Naive B cell (primary cell): ENCODE results near the gene ADRM1. TPM values are rescaled to one million over a fixed set of nuclear protein-coding genes. Genes with fewer than 3 reads are reported as not detected.

Experiments used
- ATAC-seq, 2 donors: fragments of 150-1000 bp; cut with Tn5 transposase; 2 replicates each; pipeline ENCODE4 v1.10.0; 2021; ENCODE audit warnings: low read depth in 2 of 2, mild to moderate bottlenecking in 2 of 2, moderate library complexity in 2 of 2
- DNase-seq: peaks from one replicate; pipeline ENCODE4 v3.0.0; 2022
- H3K27ac Mint-ChIP-seq, 6 donors: one replicate each; pipeline ENCODE4 v1.8.0; 2020 to 2022; ENCODE audit warnings: mild to moderate bottlenecking in 6 of 6, mixed read lengths in 6 of 6, moderate library complexity in 5 of 6, inconsistent platforms in 2 of 6
- H3K27me3 Mint-ChIP-seq, 3 donors: one replicate each; pipeline ENCODE4 v1.8.0; 2021 to 2022; ENCODE audit warnings: mixed read lengths in 3 of 3, mild to moderate bottlenecking in 1 of 3
- H3K36me3 Mint-ChIP-seq, 2 donors: one replicate each; pipeline ENCODE4 v1.8.0; 2020 to 2022; ENCODE audit warnings: mixed read lengths in 2 of 2, inconsistent platforms in 1 of 2, mild to moderate bottlenecking in 1 of 2
- H3K4me1 Mint-ChIP-seq, 3 donors: one replicate each; pipeline ENCODE4 v1.8.0; 2020 to 2022; ENCODE audit warnings: mixed read lengths in 3 of 3, inconsistent platforms in 1 of 3, mild to moderate bottlenecking in 1 of 3, moderate library complexity in 1 of 3
- H3K4me3 Mint-ChIP-seq, 8 donors: one replicate each; pipeline ENCODE4 v1.8.0; 2020 to 2022; ENCODE audit warnings: mild to moderate bottlenecking in 8 of 8, mixed read lengths in 8 of 8, moderate library complexity in 8 of 8, inconsistent platforms in 2 of 8
- H3K9me3 Mint-ChIP-seq, 7 donors: one replicate each; pipeline ENCODE4 v1.8.0; 2020 to 2022; ENCODE audit warnings: mixed read lengths in 7 of 7, mild to moderate bottlenecking in 5 of 7, inconsistent platforms in 2 of 7, moderate library complexity in 1 of 7
- polyA plus RNA-seq, 6 donors: library from polyadenylated mRNA; unstranded; fragments of 300-500 nt; fragmentation: Illumina TruSeq; gene quantifications; one replicate each; pipeline ENCODE4 v1.2.3, GENCODE V29; 2021; ENCODE audit warnings: low read depth in 6 of 6

Gene ADRM1
- polyA plus RNA-seq, 6 donors from 2014 or later = 75.6 to 111 (median 89.0) TPM

DNA sequence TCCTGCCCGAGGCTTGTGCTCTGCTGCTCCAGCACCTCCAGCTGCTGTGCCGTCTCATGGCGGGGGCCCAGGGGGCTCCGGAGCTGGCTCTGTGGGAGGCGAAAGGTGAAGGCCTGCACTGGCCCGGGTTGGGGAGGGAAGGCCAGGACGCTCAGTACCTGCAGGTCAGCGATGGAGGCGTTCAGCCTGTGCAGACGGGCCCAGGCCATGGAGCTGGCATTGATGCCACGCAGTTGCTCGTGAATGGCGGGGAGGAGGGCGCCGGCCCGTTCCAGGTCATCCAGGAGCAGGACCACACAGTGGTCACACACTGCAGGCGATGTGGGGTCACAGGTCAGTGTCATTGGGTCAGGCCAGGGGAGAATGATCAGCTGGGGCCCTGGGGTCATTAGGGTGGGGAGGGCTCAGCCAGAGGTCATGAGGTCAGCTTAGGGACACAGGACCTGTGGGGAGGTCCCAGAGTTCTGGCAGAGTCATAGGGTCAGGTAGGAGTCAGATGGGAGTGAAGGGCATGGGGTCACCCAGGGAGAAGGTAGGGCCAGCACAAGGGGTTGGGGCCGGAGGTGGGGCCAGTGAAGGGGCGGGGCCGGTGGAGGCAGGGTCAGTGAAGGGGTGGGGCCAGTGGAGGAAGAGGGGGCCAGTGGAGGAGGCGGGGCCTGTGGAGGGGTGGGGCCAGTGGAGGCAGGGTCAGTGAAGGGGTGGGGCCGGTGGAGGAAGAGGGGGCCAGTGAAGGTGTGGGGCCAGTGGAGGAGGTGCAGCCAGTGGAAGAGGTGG is 18.0 kb downstream of the ADRM1 start:
- H3K27ac Mint-ChIP-seq = peak overlapping the region in 1 of 6 donors; percentile 43
- ATAC-seq = no peak
- H3K9me3 Mint-ChIP-seq = peaks cover 0 to 3% (median 0%) of the 10 kb centered on the region in 7 donors
- no peak overlapping the region for H3K4me3 Mint-ChIP-seq
- peaks cover 0 to 12% of the 10 kb centered on the region in 2 donors for H3K36me3 Mint-ChIP-seq
- DNase-seq = no peak
- H3K4me1 Mint-ChIP-seq = peaks cover 0 to 8% (median 3%) of the 10 kb centered on the region in 3 donors
- no peaks in the 10 kb centered on the region for H3K27me3 Mint-ChIP-seq

DNA sequence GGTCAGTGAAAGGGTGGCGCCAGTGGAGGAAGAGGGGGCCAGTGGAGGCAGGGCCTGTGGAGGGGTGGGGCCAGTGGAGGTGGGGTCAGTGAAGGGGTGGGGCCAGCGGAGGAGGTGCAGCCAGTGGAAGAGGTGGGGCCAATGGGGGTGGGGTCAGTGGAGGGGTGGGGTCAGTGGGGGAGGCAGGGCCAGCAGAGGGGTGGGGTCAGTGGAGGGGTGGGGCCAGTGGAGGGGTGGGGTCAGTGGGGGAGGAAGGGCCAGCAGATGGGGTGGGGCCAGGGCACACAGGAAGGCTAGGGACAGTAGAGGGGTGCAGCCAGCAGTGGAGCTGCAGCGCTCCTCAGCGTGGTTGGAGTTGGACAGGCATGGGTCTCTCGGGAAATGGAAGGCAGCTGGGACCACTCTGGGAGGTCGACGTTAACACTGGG is 18.7 kb downstream of the ADRM1 start:
- ATAC-seq (no peak), DNase-seq (no peak)
- H3K4me1 Mint-ChIP-seq = peaks cover 0 to 8% (median 3%) of the 10 kb centered on the region in 3 donors
- no peak overlapping the region for H3K27ac Mint-ChIP-seq
- peak overlapping the region in 1 of 8 donors; percentile 19 for H3K4me3 Mint-ChIP-seq
- H3K9me3 Mint-ChIP-seq = peaks cover 0 to 3% (median 0%) of the 10 kb centered on the region in 7 donors
- H3K27me3 Mint-ChIP-seq = no peaks in the 10 kb centered on the region
- H3K36me3 Mint-ChIP-seq = peaks cover 0 to 17% of the 10 kb centered on the region in 2 donors

DNA sequence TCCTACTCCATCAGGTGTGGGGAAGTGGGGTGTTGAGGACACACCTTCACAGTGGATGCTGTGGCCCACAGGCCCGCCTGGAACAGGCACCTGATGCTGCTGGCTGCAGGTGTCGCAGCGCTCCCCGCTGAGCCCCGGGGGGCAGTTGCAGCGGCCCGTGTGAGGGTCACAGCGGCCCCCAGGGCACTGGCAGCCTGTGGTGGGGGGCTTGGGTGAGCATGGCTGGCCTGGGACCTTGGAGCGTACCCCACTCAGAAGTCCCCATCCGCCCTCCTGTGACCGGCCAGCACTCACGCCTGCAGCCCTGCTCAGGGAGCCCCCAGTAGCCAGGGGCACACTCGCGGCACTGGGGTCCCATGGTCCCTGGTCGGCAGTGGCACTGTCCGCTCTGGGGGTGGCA is 19.2 kb downstream of the ADRM1 start:
- DNase-seq (no peak), ATAC-seq (no peak)
- peaks cover 0 to 17% of the 10 kb centered on the region in 2 donors for H3K36me3 Mint-ChIP-seq
- peaks cover 0 to 3% (median 0%) of the 10 kb centered on the region in 7 donors for H3K9me3 Mint-ChIP-seq
- no peak overlapping the region for H3K27ac Mint-ChIP-seq
- H3K4me1 Mint-ChIP-seq = peaks cover 0 to 8% (median 3%) of the 10 kb centered on the region in 3 donors
- no peaks in the 10 kb centered on the region for H3K27me3 Mint-ChIP-seq
- H3K4me3 Mint-ChIP-seq = no peak overlapping the region

DNA sequence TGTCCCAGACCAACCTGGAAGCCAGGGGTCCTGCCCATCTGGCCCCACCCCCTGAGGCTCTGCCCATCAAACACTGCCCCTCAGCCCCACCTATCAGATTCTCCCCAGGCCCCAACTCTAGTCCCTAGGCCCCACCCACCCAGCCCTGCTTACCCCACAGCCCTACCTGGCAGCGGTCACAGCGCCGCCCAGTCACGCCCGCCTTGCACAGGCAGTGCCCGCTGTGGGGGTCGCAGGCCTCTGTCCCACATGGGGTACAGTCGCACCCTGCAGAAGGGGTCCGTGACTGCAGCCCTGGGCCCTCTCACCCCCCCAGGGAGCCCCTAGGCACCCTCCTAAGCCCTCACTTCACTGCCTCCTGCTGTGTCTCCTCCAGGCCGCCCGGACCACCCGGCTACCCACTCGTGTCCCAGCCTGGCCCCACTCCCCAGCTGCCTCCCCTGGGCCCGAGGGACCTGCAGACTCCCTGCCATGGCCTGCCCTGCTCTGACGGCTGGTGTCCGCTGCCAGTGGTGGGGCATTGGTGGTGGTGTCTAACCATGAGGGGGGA is 19.8 kb downstream of the ADRM1 start:
- peaks cover 0 to 3% (median 0%) of the 10 kb centered on the region in 7 donors for H3K9me3 Mint-ChIP-seq
- H3K27me3 Mint-ChIP-seq = no peaks in the 10 kb centered on the region
- ATAC-seq (no peak), DNase-seq (no peak)
- peaks cover 0 to 8% (median 3%) of the 10 kb centered on the region in 3 donors for H3K4me1 Mint-ChIP-seq
- H3K4me3 Mint-ChIP-seq = no peak overlapping the region
- peaks cover 0 to 17% of the 10 kb centered on the region in 2 donors for H3K36me3 Mint-ChIP-seq
- no peak overlapping the region for H3K27ac Mint-ChIP-seq

DNA sequence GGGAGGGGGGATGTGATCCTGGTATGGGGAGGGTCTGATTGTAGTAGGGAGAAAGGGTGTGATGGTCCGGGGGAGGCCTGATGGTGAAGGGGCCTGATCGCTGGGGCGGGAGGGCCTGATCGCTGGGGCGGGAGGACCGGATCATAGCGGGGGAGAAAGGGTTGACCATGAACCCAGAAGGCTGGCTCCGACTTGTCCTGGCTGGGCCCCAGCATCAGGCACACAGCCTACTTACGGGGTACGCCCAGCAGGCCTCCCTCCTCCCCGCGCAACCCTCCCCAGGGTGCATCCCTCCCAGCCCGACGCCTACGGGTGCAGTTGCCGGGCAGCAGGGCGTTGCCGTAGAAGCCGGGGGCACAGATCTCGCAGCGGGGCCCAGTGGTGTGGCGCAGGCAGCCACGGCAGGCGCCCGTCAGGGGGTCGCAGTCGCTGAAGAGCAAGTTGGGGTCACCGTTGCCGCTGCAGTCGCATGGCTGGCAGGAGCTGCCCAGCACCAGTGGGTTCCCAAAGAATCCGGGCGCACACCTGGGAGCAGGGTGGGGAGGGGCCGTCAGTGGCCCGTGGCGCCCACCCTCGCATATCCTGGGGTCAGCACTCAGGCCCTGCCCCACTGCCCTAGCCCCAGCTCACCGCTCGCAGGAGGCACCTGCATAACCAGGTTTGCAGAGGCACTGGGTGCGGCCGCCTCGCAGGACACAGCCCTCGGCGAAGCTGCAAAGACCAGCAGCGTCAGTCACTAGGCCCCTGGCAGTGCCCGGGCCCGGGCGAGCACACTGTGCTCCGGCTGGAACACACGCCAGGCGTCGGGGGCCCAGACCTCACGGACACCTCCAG is 20.6 kb downstream of the ADRM1 start:
- Mint-ChIP-seq H3K27me3 (no peaks in the 10 kb centered on the region), H3K4me1 (peaks cover 0 to 8% (median 3%) of the 10 kb centered on the region in 3 donors), H3K4me3 (no peak overlapping the region), H3K27ac (peak overlapping the region in 1 of 6 donors; percentile 69), H3K9me3 (peaks cover 0 to 3% (median 0%) of the 10 kb centered on the region in 7 donors), H3K36me3 (peaks cover 0 to 17% of the 10 kb centered on the region in 2 donors)
- DNase-seq (no peak), ATAC-seq (no peak)

DNA sequence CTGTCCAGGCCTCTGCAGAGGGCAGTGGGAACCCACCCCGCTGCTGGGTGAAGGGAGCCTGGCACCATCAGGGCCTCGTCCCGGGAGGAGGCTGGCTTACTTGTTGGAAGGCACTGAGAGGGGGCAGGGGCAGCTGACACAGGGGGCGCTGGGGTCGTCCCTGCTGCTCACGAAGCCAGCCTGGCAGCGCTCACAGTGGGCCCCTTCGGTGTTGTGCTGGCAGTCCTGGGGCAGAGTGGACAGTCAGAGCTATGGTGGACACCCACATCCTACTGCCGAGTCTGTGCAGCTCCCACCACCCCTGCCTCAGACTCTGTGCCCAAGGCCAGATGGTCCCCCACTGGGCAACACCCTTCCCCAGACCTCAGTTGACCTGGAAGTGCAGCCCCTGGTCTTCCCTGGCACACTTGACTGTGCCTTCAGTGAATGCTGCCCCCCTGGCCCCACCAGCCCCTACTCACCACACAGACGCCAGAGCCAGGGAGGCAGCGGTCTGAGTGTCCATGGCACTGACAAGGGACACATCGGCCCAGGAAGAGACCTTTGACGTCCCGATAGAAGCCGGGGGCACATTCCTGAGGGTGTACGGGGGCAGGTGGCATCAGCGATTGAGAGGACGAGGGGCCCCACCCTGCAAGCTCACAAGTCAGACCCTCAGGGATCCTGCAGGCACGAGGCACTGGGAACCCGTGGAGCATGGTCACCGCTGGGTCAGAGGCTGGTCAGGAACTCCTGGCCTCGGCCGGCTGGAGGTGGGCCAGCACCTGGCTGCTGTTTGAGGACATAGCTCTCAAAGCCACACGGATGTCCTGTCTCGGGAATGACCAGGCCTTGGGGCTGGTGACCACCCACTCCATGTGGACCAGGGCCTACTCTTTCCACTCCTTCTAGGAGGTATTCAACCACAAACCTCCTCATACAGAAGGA is 21.4 kb downstream of the ADRM1 start:
- H3K9me3 Mint-ChIP-seq = peaks cover 0 to 3% (median 0%) of the 10 kb centered on the region in 7 donors

DNA sequence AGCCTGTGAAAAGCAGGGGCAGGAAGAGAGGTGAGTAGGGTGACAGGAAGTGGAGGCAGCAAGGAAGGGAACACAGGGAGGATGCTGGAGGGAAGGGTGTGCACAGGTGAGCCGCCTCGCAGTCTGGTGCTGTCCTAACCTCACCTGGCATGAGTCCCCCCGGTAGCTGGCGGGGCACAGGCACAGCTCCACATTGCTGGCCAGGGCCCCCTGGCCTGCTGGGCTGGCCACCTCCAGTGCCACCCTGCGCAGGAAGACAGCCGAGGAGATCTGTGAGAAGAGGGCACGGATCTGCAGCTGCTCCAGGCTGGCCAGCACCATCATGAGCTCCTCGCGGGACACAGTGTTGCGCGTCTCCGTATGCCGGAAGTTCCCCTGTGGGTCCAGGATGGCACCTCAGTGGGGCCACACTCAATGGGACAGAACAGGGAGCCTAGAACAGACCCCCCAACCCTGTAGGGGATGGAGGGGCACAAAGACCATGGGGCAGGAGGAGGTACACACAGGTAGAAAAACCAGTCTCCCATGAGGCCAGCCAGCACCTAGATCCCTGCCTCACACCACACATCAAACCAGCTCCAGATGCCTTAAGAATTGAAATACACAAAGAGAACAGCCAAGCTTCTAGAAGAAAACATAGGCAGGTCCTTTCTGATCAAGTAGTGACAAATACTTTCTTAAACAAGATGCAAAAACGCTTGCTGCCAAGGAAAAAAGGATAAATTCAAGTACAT is 22.5 kb downstream of the ADRM1 start:
- Mint-ChIP-seq H3K27ac (peak overlapping the region in 1 of 6 donors; percentile 37), H3K4me1 (peaks cover 0 to 8% (median 3%) of the 10 kb centered on the region in 3 donors), H3K9me3 (peaks cover 0 to 3% (median 0%) of the 10 kb centered on the region in 7 donors), H3K36me3 (peaks cover 0 to 17% of the 10 kb centered on the region in 2 donors), H3K4me3 (no peak overlapping the region), H3K27me3 (no peaks in the 10 kb centered on the region)
- ATAC-seq (no peak), DNase-seq (no peak)

More for the DNA sequence above, 21.4 kb downstream of the ADRM1 start:
- peak overlapping the region in 2 of 6 donors; percentile 37 to 39 for H3K27ac Mint-ChIP-seq
- peaks cover 0 to 8% (median 3%) of the 10 kb centered on the region in 3 donors for H3K4me1 Mint-ChIP-seq
- DNase-seq (no peak), ATAC-seq (no peak)
- peak overlapping the region in 1 of 8 donors; percentile 74 for H3K4me3 Mint-ChIP-seq
- H3K36me3 Mint-ChIP-seq = peaks cover 0 to 17% of the 10 kb centered on the region in 2 donors
- no peaks in the 10 kb centered on the region for H3K27me3 Mint-ChIP-seq

DNA sequence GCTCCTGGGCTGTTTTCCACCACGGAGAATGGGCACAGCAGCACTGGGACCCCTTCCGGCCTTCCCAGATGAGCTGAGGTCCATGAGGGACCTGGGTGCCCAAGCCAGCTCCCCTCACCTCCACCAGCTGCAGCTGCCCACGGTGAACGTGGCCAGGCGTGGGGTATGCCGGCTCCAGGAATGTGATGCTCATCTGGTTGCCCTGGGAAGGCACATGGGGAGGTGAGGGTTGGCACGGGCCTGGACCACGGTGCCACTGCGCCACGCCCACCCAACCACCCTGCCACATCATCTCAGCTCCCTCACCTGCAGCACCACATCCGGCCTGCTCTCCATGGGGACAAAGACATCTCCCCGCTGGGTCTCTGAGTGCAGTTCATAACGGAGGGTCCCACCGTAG is 23.8 kb downstream of the ADRM1 start:
- ATAC-seq (no peak), DNase-seq (no peak)
- Mint-ChIP-seq H3K27ac (peak overlapping the region in 1 of 6 donors; percentile 24), H3K36me3 (peaks cover 0 to 17% of the 10 kb centered on the region in 2 donors), H3K27me3 (no peaks in the 10 kb centered on the region), H3K9me3 (no peaks in the 10 kb centered on the region), H3K4me1 (peaks cover 0 to 3% (median 0%) of the 10 kb centered on the region in 3 donors), H3K4me3 (no peak overlapping the region)

DNA sequence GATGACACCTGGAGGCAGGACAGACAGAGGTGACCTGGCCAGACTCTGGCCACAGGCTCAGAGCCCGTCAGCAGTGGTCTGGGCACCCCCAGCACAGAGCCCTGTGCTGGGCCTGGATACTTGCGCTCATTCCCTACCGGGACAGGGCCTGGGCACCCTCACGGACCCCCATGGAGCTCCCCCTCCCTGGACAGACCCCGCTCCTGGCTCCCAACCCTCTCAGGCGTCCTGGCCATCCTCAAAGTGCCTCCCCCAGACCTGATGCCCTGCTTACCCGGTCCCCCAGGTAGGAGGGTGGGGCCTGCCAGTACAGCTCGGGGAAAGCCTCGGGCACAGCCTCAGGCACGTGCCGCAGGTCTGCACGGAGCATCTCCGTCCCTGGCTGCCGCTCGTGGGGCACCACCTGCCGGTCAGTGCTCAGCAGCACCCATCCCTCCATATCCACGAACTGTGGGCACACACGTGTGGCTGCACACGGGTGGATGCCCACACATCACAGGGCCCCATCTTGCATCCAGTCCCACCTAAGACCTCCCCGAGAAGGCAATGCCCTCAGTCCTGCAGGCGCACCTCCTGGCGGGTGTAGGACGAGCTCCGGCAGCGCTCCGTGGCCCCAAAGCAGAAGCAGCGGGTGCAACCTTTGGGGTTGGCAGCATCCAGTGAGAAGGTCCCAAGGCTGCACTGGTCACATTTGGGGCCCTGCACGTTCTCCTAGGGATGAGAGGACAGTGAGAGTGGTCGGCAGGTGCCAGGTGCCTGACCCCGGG is 24.3 kb downstream of the ADRM1 start:
- ATAC-seq (no peak), DNase-seq (no peak)
- Mint-ChIP-seq H3K27ac (peak overlapping the region in 1 of 6 donors; percentile 69), H3K4me3 (no peak overlapping the region), H3K4me1 (peaks cover 0 to 3% (median 0%) of the 10 kb centered on the region in 3 donors), H3K9me3 (no peaks in the 10 kb centered on the region), H3K27me3 (no peaks in the 10 kb centered on the region), H3K36me3 (peaks cover 0 to 17% of the 10 kb centered on the region in 2 donors)

DNA sequence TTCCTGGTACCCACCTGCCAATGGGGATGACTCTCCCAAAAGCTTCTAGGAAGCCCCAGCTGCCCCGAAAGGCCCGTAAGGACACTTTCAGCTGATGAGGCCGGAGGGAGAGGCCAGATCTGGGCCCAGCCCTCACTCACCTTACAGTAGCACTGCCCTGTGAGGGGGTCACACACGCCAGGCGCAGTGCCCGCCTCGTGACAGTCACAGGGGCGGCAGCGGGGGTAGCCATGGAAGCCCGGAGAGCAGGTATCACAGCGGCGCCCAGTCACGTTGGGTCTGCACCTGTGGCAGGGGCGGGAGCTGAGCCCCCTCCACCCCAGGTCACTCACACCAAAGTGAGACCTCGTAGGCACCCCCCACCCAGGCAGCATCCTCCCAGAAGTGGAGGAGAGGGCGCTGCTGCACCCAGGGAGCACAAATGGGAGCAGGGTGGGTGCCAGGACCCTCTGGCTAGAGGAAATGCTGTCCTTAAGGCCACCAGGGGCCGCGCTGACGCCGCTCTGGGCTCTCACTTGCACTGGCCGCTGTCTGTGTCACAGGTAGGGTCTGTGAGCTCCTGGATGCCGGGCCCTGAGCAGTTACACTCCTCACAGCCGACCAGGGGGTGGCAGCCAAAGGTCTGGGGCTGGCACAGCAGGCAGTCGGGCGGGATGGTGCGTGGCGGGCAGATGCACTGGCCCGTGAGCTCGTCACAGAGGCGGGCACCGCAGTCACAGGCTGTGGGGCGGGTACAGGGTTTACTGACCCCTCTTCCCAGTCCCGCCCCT is 25.1 kb downstream of the ADRM1 start:
- Mint-ChIP-seq H3K4me3 (no peak overlapping the region), H3K9me3 (no peaks in the 10 kb centered on the region), H3K27ac (no peak overlapping the region), H3K27me3 (no peaks in the 10 kb centered on the region), H3K4me1 (peaks cover 0 to 3% (median 0%) of the 10 kb centered on the region in 3 donors), H3K36me3 (peaks cover 0 to 17% of the 10 kb centered on the region in 2 donors)
- DNase-seq = no peak
- ATAC-seq = no peak
